ENCODE data around the gene HERPUD1. TPM values are rescaled to one million over a fixed set of nuclear protein-coding genes. Genes with fewer than 3 reads are reported as not detected.

The HERPUD1 gene
- total and polyA plus RNA-seq, 2 of the 8 experiments (the other 6 are each of a cell fraction or from before 2014, with no cell fraction given), result 23.3 to 34.7 TPM

DNA sequence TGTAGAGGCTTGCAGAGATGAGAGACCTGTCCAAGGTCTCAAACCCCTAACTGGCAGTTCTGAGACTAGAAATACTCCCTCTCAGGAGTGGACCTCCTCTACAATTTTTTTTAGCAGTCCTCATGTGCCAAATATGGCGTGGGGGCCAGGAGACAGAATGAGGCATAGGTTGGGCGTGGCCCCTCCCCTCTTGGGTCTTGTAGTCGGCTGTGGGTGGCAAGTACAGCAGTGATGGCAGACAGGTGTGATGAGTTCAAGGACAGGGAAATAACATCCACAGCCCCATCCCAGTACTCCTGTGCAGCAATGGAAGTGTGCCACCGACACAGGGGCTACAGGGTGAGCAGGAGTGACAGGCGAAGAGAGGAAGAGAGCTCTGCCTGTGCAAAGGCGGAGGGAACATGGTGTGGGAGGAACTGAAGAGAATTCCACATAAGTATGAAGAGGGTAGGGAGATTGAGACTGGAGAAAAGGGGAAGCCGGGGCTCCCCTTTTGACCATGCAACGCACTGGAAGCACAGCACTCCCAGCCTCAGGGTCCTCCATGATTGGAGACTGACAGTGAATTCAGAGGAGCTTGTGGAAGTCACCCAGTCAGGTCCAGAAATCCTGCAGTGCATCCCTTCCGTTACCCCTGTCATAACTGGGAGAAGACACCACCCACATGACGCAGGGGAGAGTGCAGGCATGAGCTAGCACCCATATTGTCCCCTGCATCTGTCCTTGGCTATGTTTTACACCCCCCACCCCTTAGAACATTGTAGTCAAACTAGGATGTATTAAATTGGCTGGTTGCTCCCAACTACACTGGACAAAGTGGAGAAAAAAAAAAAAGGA lies 15.0 kb downstream of the HERPUD1 start:
- no peak overlapping the region for H2AK5ac ChIP-seq (ENCODE audit: low read depth, low read length)
- H3K9me3 ChIP-seq (ENCODE audit: insufficient read depth in 2 of 2, low read depth in 1 of 2, low read length in 1 of 2), result no peaks in the 10 kb centered on the region
- H2BK20ac ChIP-seq (ENCODE audit: low read length), result no peak overlapping the region
- DNase-seq (ENCODE audit: low read depth in 1 of 2, low spot score in 2 of 2) (no peak), FAIRE-seq (no peak)
- POLR2A ChIA-PET (ENCODE audit: partially characterized antibody), result interaction anchor here (0.6 to 8.0 kb wide), 6 partner anchors 13 to 262 kb away, joined by 3 to 125 read pairs (median 3); partner anchors contain the start of gene HERPUD1
- no peak overlapping the region for H3K18ac ChIP-seq (ENCODE audit: extremely low read depth, low read length)
- H3K36me3 ChIP-seq (ENCODE audit: control insufficient read depth in 2 of 4, insufficient read depth in 4 of 4, low read length in 3 of 4), result peaks cover 3 to 27% (median 19%) of the 10 kb centered on the region in 4 experiments; a peak in 6 of 8 replicates
- whole genome bisulfite sequencing, 2 experiments (ENCODE audit: extremely low coverage in 1 of 2, insufficient coverage in 1 of 2, insufficient read length in 1 of 2, insufficient replicate concordance in 2 of 2, low coverage in 1 of 2, low lambda C conversion rate in 2 of 2, missing lambda C conversion rate in 1 of 2), result 88% methylated on average over 10 of the region's 10 CpGs; no CpG with 5 or more reads in 1 of the 2 experiments
- no peak overlapping the region for H3K4me2 ChIP-seq (ENCODE audit: insufficient read depth in 1 of 2, low read depth in 2 of 2, low read length in 2 of 2)
- CTCF ChIA-PET (ENCODE audit: partially characterized antibody), result interaction anchor here (0.6 to 2.0 kb wide), 10 partner anchors 8 to 905 kb away, joined by 3 to 8 read pairs (median 4); partner anchors contain the start of gene CETP
- no peak overlapping the region for H2AFZ ChIP-seq (ENCODE audit: low read length)
- no peaks in the 10 kb centered on the region for H3K23me2 ChIP-seq (ENCODE audit: low read depth, low read length)
- H2BK120ac ChIP-seq (replicated peaks; ENCODE audit: low read depth, low read length), result no peak overlapping the region
- H3K79me2 ChIP-seq (ENCODE audit: control insufficient read depth in 1 of 2, insufficient read depth in 2 of 2, low read length in 2 of 2), result no peaks in the 10 kb centered on the region
- H4K20me1 ChIP-seq (replicated peaks in 1 of 2; ENCODE audit: control insufficient read depth in 1 of 2, insufficient read depth in 2 of 2, low read length in 2 of 2), result peaks cover 0 to 2% of the 10 kb centered on the region in 2 experiments
- H3K14ac ChIP-seq (ENCODE audit: insufficient read length), result no peak overlapping the region
- no peak overlapping the region for H4K91ac ChIP-seq (replicated peaks; ENCODE audit: insufficient read length, low read length)
- no peaks in the 10 kb centered on the region for H3K4me1 ChIP-seq (replicated peaks in 1 of 4; ENCODE audit: control insufficient read depth in 3 of 4, insufficient read depth in 4 of 4, low read length in 3 of 4)
- H3K56ac ChIP-seq (replicated peaks; ENCODE audit: insufficient read length, low read depth, low read length), result no peak overlapping the region
- no peak overlapping the region for H4K5ac ChIP-seq (ENCODE audit: insufficient read length, low read depth, low read length)
- H3K4ac ChIP-seq (replicated peaks; ENCODE audit: insufficient read length, low read depth, low read length), result no peak overlapping the region
- H3K79me1 ChIP-seq (ENCODE audit: low read depth, low read length), result no peaks in the 10 kb centered on the region
- H3K27me3 ChIP-seq (replicated peaks in 1 of 4; ENCODE audit: control insufficient read depth in 3 of 4, extremely low read depth in 1 of 4, insufficient read depth in 3 of 4, low read length in 3 of 4), result no peaks in the 10 kb centered on the region
- H3K27ac ChIP-seq (ENCODE audit: low read depth, low read length), result no peak overlapping the region
- H2BK5ac ChIP-seq (ENCODE audit: low read depth, low read length), result no peak overlapping the region
- no peak overlapping the region for H2BK15ac ChIP-seq (ENCODE audit: low read length)
- H4K8ac ChIP-seq (ENCODE audit: extremely low read depth, insufficient read depth, low read length), result no peak overlapping the region
- no peak overlapping the region for H3K23ac ChIP-seq (ENCODE audit: insufficient read length)
- no peak overlapping the region for H2BK12ac ChIP-seq (ENCODE audit: low read depth, low read length)
- no peak overlapping the region for H3K4me3 ChIP-seq (ENCODE audit: extremely low read depth in 1 of 4, insufficient read depth in 2 of 4, low read depth in 3 of 4, low read length in 4 of 4)
- H3K9ac ChIP-seq (replicated peaks in 1 of 4; ENCODE audit: extremely low read depth in 1 of 4, low read depth in 3 of 4, low read length in 3 of 4), result no peak overlapping the region
- TF ChIP-seq RAD21 (IDR thresholded peaks at IDR 0.05 in 1 of 2, conservative IDR thresholded peaks at IDR 0.05 in 1 of 2; ENCODE audit: low read depth in 2 of 2, low read length in 2 of 2), result no peak
- TF ChIP-seq EGR1 (IDR thresholded peaks at IDR 0.05; ENCODE audit: borderline replicate concordance, low read depth, low read length), result no peak
- TF ChIP-seq EZH2 (IDR thresholded peaks at IDR 0.05; ENCODE audit: low read depth, low read length, severe bottlenecking), result no peak
- TF ChIP-seq ASH2L (IDR thresholded peaks at IDR 0.05; ENCODE audit: low read length), result no peak
- TF ChIP-seq, protein P1, sequence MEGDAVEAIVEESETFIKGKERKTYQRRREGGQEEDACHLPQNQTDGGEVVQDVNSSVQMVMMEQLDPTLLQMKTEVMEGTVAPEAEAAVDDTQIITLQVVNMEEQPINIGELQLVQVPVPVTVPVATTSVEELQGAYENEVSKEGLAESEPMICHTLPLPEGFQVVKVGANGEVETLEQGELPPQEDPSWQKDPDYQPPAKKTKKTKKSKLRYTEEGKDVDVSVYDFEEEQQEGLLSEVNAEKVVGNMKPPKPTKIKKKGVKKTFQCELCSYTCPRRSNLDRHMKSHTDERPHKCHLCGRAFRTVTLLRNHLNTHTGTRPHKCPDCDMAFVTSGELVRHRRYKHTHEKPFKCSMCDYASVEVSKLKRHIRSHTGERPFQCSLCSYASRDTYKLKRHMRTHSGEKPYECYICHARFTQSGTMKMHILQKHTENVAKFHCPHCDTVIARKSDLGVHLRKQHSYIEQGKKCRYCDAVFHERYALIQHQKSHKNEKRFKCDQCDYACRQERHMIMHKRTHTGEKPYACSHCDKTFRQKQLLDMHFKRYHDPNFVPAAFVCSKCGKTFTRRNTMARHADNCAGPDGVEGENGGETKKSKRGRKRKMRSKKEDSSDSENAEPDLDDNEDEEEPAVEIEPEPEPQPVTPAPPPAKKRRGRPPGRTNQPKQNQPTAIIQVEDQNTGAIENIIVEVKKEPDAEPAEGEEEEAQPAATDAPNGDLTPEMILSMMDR (IDR thresholded peaks at IDR 0.05; ENCODE audit: control extremely low read depth in 1 of 3, insufficient read depth in 1 of 3, low read depth in 1 of 3, low read length in 3 of 3), result no peak
- TF ChIP-seq, protein P2, sequence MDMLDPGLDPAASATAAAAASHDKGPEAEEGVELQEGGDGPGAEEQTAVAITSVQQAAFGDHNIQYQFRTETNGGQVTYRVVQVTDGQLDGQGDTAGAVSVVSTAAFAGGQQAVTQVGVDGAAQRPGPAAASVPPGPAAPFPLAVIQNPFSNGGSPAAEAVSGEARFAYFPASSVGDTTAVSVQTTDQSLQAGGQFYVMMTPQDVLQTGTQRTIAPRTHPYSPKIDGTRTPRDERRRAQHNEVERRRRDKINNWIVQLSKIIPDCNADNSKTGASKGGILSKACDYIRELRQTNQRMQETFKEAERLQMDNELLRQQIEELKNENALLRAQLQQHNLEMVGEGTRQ (IDR thresholded peaks at IDR 0.05; ENCODE audit: low read length), result no peak
- TF ChIP-seq HDAC2 (IDR thresholded peaks at IDR 0.05; ENCODE audit: borderline replicate concordance in 1 of 2, low read depth in 2 of 2, low read length in 2 of 2), result no peak
